Hepatocyte (in vitro differentiated cells): Measurements from ENCODE around the gene NKX1-2.

Experiments
- CTCF ChIP-seq: fragments of 200-600 bp; sonication (generic); IDR thresholded peaks from 2 replicates; pipeline ENCODE4 v1.5.1; 2016; ENCODE audit warnings: antibody characterized with exemption, mild to moderate bottlenecking; ENCODE audit not compliant: poor library complexity
- EZH2 ChIP-seq: fragments of 200-600 bp; sonication (generic); IDR thresholded peaks from 2 replicates; pipeline ENCODE4 v1.6.1; 2016; ENCODE audit warnings: antibody characterized with exemption, mild to moderate bottlenecking, borderline replicate concordance

DNA sequence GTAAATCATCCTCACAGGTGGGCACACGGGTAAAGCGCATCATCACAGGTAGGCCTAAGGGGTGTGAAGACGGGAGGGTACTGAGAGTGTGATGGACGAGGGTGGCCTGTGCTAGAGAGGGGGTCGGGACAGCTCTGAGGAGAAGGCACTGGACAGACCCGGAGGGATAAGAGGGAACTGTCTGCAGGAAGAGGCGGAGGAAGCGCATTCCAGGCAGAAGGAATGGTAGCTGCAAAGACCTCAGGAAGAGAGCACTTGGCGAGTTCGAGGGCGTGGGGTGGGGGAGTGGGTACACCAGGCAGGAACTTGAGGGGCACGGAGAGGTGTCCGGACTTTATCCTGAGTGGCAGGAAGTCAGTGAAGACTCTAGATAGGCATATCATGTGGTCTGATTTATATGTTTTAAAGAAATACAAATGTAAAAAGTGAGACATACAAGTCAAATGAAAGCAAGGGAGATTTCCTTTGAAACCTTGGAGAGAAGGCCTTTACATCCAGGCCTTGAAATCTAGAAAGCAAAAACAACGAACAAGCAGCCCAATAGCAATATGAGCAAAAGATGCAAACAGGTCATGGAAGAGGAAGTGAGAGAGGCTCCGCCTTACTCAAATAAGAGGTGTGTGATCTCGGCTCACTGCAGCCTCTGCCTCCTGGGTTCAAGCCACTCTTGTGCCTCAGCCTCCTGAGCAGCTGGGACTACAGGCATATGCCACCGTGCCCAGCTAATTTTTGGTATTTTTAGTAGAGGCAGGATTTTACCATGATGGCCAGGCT, 15.4 kb upstream of the NKX1-2 start:
- no peak for TF ChIP-seq CTCF
- no peak for TF ChIP-seq EZH2
